OCI-LY3 (cell line): Measurements from ENCODE around the gene STARD9.

Experiments used
- H2AFZ ChIP-seq: fragments of 200-600, 300-600 bp; shearing (Covaris generic); 2 replicates; pipeline ENCODE4 v1.6.0; 2014; ENCODE audit warnings: antibody characterized with exemption, low read depth, low read length
- H3K27ac ChIP-seq: fragments of 200-600, 300-600 bp; sonication (generic); 2 replicates; pipeline ENCODE4 v1.5.1; 2014; ENCODE audit warnings: mild to moderate bottlenecking, low read length, moderate library complexity, mixed read lengths
- H3K27me3 ChIP-seq: fragments of 200-600, 300-600 bp; sonication (generic); 2 replicates; pipeline ENCODE4 v1.6.1; 2014; ENCODE audit warnings: low read depth, low read length, mixed read lengths
- H3K36me3 ChIP-seq: fragments of 200-600, 300-600 bp; sonication (generic); replicated peaks from 2 replicates; pipeline ENCODE3; 2014; ENCODE audit warnings: low read depth, low read length, mixed read lengths
- H3K4me1 ChIP-seq: fragments of 300-600, 200-600 bp; sonication (generic); 2 replicates; pipeline ENCODE4 v1.6.1; 2014; ENCODE audit warnings: low read length, mixed read lengths
- H3K4me2 ChIP-seq: fragments of 200-600, 300-600 bp; sonication (generic); 2 replicates; pipeline ENCODE4 v1.6.1; 2014; ENCODE audit warnings: low read length, mixed read lengths
- H3K4me3 ChIP-seq: fragments of 300-600, 200-600 bp; sonication (generic); 2 replicates; pipeline ENCODE4 v1.5.1; 2014; ENCODE audit warnings: antibody characterized with exemption, mild to moderate bottlenecking, low read length, moderate library complexity
- H3K79me2 ChIP-seq: fragments of 300-600, 200-600 bp; shearing (Covaris generic); 2 replicates; pipeline ENCODE4 v1.6.1; 2014; ENCODE audit warnings: mild to moderate bottlenecking, low read length, mixed read lengths
- H3K9ac ChIP-seq: fragments of 300-600, 200-600 bp; shearing (Covaris generic); 2 replicates; pipeline ENCODE4 v1.6.0; 2014; ENCODE audit warnings: mild to moderate bottlenecking, low read length, moderate library complexity
- H3K9me3 ChIP-seq: fragments of 200-600, 300-600 bp; shearing (Covaris generic); 2 replicates; pipeline ENCODE4 v1.6.1; 2014; ENCODE audit warnings: low read length, mixed read lengths; ENCODE audit not compliant: insufficient read depth
- H4K20me1 ChIP-seq: fragments of 200-600, 300-600 bp; sonication (generic); 2 replicates; pipeline ENCODE4 v1.6.1; 2016; ENCODE audit warnings: low read length, mixed read lengths; ENCODE audit not compliant: insufficient read depth
- CTCF ChIP-seq: fragments of 200-600, 300-600 bp; sonication (generic); IDR thresholded peaks from 2 replicates; pipeline ENCODE4 v1.5.1; 2014; ENCODE audit warnings: antibody characterized with exemption, low read length, low read depth
- EZH2phosphoT487 ChIP-seq: fragments of 200-600 bp; shearing (Covaris generic); IDR thresholded peaks from 2 replicates; pipeline ENCODE4 v1.6.1; 2018; ENCODE audit warnings: antibody characterized with exemption, mixed run types, low read depth

The STARD9 gene

DNA sequence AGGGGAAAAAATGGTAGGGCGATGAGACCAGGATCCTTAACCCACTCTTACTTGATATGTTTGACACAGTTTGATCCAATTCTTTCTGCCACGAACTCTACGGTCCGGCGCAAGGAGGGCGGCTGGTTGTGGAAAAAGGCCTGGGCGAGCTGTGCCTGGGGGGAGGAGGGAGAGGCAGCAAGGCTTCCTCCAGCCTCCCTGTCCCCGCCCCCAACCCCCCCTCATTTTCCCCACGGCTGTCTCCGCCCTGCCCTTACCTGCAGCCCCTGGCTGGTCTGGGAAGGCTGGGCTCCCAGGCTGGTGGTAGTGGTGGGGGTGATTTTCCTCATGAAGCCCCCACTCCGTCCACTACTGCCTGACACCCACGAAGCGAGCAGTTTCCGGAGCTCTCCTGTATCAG is 153.6 kb downstream of the STARD9 start:
- no peaks in the 10 kb centered on the region for H3K27me3 ChIP-seq
- no peak overlapping the region for H3K27ac ChIP-seq
- H3K9me3 ChIP-seq, result no peaks in the 10 kb centered on the region
- H3K4me2 ChIP-seq, result no peak overlapping the region
- no peak overlapping the region for H3K4me3 ChIP-seq
- no peak overlapping the region for H3K9ac ChIP-seq
- H3K79me2 ChIP-seq, result no peaks in the 10 kb centered on the region
- no peak for TF ChIP-seq CTCF
- no peak for TF ChIP-seq EZH2phosphoT487
- H4K20me1 ChIP-seq, result no peaks in the 10 kb centered on the region
- peaks cover 2% of the 10 kb centered on the region; the same call in 1 of the 2 replicates for H3K4me1 ChIP-seq
- H2AFZ ChIP-seq, result no peak overlapping the region
- peaks cover 53% of the 10 kb centered on the region for H3K36me3 ChIP-seq

DNA sequence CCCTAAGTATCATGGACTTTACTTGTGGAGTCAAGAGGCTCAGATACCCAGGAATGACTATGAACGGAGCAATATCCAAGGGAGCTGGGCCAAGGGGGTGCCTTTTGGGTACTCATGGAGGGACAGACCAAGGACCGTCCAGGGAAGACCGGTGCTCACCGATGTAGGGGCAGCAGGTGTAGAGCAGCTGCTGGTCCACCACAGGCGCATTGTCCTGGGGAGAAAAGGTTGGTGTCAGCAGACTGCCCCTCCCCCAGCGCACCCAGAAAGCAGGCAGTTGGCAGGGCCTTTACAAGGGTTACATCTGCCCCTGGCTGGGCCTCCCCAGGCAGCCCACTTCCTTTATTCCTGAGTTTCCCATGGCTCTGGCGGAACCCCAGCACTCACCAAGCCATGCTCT is 154.0 kb downstream of the STARD9 start:
- Histone ChIP-seq H3K9me3 (no peaks in the 10 kb centered on the region), H3K4me2 (no peak overlapping the region), H3K4me3 (no peak overlapping the region), H4K20me1 (0 out of 2 replicates have a peak, but pooled peaks cover 3% of the 10 kb centered on the region), H3K27me3 (no peaks in the 10 kb centered on the region), H3K4me1 (peaks cover 6% of the 10 kb centered on the region), H3K79me2 (no peaks in the 10 kb centered on the region), H2AFZ (no peak overlapping the region), H3K27ac (no peak overlapping the region), H3K9ac (no peak overlapping the region), H3K36me3 (peaks cover 52% of the 10 kb centered on the region)
- no peak for TF ChIP-seq CTCF
- no peak for TF ChIP-seq EZH2phosphoT487

DNA sequence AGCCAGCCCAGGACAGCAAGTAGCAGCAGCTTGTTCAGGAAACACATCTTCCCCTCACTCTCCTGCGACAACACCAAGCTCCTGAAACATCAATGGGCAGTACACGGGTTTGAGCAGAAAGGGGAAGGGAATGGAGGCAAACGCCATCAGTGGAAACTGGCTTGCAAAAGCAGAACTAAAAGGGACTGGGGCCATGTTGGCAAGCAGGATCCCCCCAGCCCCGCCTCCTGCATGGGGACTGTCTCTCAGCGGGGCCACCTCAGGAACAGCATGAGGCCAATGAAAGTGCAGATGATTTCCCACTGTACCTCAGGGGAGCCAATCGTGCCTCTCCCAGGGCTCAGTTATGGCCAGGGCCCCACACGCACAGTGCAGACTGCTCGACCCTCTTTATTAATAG is 154.7 kb downstream of the STARD9 start:
- 0 out of 2 replicates have a peak, but pooled peaks cover 3% of the 10 kb centered on the region for H3K79me2 ChIP-seq
- peaks cover 50% of the 10 kb centered on the region for H3K36me3 ChIP-seq
- no peak overlapping the region for H2AFZ ChIP-seq
- no peaks in the 10 kb centered on the region for H3K27me3 ChIP-seq
- H3K4me1 ChIP-seq, result peaks cover 13% of the 10 kb centered on the region
- H4K20me1 ChIP-seq, result peaks cover 4% of the 10 kb centered on the region; the same call in 1 of the 2 replicates
- no peak overlapping the region for H3K27ac ChIP-seq
- H3K9ac ChIP-seq, result no peak overlapping the region
- no peak for TF ChIP-seq CTCF
- TF ChIP-seq EZH2phosphoT487, result no peak
- H3K4me3 ChIP-seq, result no peak overlapping the region
- H3K9me3 ChIP-seq, result no peaks in the 10 kb centered on the region
- no peak overlapping the region for H3K4me2 ChIP-seq

DNA sequence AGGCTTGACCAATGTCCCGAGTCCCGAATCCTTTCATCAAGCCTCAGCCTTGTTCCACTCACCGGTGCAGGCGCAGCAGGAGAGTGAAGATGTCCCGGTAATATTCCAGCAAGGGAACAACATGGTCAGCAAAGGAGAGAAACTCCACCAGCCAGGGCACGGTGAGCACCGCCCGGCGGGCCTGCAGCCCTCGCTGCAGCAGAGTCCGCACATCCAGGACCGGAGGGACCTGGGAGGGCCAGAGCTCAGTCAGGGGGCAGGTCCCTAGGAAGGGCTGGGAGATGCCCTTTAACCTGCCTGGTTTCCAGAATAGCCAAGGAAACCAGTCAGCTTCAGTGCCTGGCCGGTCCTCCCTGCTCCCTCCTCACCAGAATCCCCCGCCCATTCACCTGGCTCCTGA is 155.1 kb downstream of the STARD9 start:
- Histone ChIP-seq H3K36me3 (peaks cover 53% of the 10 kb centered on the region), H4K20me1 (peaks cover 4% of the 10 kb centered on the region; the same call in 1 of the 2 replicates), H3K4me3 (no peak overlapping the region), H3K9me3 (no peaks in the 10 kb centered on the region), H3K27me3 (no peaks in the 10 kb centered on the region), H3K4me2 (no peak overlapping the region), H3K4me1 (peaks cover 17% of the 10 kb centered on the region), H3K9ac (no peak overlapping the region), H2AFZ (no peak overlapping the region), H3K27ac (no peak overlapping the region), H3K79me2 (peaks cover 7% of the 10 kb centered on the region; the same call in 1 of the 2 replicates)
- TF ChIP-seq EZH2phosphoT487, result no peak
- no peak for TF ChIP-seq CTCF
